ENCODE results near the gene MYL7. TPM values are rescaled to one million over a fixed set of nuclear protein-coding genes. Genes with fewer than 3 reads are reported as not detected.

Gene MYL7
- total and polyA plus RNA-seq, 2 of the 13 experiments (the other 11 are each of a cell fraction or from before 2014, with no cell fraction given), result 1.8 TPM; not detected in 1

DNA sequence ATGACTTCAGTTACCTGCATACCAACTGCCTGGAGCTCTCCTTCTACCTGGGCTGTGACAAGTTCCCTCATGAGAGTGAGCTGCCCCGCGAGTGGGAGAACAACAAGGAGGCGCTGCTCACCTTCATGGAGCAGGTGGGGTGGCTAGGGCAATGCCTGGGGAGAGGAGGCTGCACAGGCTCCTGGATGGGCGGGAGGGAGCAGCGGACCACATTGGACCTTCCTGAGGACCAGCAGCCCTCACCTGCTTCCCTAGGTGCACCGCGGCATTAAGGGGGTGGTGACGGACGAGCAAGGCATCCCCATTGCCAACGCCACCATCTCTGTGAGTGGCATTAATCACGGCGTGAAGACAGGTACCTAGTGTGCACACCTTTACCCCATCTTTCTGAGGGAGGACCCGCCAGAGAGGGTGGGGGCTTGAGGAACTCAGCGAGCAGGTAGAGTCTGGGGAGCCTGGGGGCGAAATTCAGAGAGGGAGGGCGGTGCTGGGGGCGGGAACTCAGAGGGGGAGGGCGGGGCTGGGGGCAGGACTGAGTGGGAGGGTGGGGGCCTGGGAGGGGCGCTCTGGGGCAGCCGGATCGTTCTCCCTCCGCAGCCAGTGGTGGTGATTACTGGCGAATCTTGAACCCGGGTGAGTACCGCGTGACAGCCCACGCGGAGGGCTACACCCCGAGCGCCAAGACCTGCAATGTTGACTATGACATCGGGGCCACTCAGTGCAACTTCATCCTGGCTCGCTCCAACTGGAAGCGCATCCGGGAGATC, 28.0 kb downstream of the MYL7 start (continued):
- TF ChIP-seq ZNF746 (CRISPR knock-in tag; IDR thresholded peaks at IDR 0.05) (no peak), ZSCAN30 (CRISPR knock-in tag; IDR thresholded peaks at IDR 0.05) (no peak), XRCC5 (optimal IDR thresholded peaks at IDR 0.05; ENCODE audit: low read length) (no peak), XBP1 (CRISPR knock-in tag; IDR thresholded peaks at IDR 0.05) (no peak), IRF2 (CRISPR knock-in tag; IDR thresholded peaks at IDR 0.05) (no peak), ZNF264 (CRISPR knock-in tag; IDR thresholded peaks at IDR 0.05) (no peak), POLR2G (IDR thresholded peaks at IDR 0.05; ENCODE audit: low read depth, low read length) (0 out of 2 replicates have a peak, but pooled peaks have one; percentile 7)
- TF ChIP-seq, protein P1, sequence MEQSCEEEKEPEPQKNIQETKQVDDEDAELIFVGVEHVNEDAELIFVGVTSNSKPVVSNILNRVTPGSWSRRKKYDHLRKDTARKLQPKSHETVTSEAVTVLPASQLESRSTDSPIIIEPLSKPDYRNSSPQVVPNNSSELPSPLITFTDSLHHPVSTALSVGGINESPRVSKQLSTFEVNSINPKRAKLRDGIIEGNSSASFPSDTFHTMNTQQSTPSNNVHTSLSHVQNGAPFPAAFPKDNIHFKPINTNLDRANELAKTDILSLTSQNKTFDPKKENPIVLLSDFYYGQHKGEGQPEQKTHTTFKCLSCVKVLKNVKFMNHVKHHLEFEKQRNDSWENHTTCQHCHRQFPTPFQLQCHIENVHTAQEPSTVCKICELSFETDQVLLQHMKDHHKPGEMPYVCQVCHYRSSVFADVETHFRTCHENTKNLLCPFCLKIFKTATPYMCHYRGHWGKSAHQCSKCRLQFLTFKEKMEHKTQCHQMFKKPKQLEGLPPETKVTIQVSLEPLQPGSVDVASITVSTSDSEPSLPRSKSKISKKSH (CRISPR knock-in tag; IDR thresholded peaks at IDR 0.05; ENCODE audit: borderline replicate concordance), result no peak
- TF ChIP-seq, protein P2, sequence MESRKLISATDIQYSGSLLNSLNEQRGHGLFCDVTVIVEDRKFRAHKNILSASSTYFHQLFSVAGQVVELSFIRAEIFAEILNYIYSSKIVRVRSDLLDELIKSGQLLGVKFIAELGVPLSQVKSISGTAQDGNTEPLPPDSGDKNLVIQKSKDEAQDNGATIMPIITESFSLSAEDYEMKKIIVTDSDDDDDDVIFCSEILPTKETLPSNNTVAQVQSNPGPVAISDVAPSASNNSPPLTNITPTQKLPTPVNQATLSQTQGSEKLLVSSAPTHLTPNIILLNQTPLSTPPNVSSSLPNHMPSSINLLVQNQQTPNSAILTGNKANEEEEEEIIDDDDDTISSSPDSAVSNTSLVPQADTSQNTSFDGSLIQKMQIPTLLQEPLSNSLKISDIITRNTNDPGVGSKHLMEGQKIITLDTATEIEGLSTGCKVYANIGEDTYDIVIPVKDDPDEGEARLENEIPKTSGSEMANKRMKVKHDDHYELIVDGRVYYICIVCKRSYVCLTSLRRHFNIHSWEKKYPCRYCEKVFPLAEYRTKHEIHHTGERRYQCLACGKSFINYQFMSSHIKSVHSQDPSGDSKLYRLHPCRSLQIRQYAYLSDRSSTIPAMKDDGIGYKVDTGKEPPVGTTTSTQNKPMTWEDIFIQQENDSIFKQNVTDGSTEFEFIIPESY (CRISPR knock-in tag; IDR thresholded peaks at IDR 0.05), result peak; percentile 86; the same call in 1 of the 2 replicates
- TF ChIP-seq, protein P3, sequence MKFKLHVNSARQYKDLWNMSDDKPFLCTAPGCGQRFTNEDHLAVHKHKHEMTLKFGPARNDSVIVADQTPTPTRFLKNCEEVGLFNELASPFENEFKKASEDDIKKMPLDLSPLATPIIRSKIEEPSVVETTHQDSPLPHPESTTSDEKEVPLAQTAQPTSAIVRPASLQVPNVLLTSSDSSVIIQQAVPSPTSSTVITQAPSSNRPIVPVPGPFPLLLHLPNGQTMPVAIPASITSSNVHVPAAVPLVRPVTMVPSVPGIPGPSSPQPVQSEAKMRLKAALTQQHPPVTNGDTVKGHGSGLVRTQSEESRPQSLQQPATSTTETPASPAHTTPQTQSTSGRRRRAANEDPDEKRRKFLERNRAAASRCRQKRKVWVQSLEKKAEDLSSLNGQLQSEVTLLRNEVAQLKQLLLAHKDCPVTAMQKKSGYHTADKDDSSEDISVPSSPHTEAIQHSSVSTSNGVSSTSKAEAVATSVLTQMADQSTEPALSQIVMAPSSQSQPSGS (CRISPR knock-in tag; IDR thresholded peaks at IDR 0.05), result no peak
